GM23338 (cell line): ENCODE results near the gene PRMT7. TPM values are rescaled to one million over a fixed set of nuclear protein-coding genes. Genes with fewer than 3 reads are reported as not detected.

ENCODE experiments used
- ATAC-seq: fragments of 200-7000 bp; cut with Tn5 transposase; 3 replicates; pipeline ENCODE4 v1.9.1; 2020
- DNase-seq: peaks from one replicate; pipeline ENCODE4 v3.0.0-alpha.2; 2015; ENCODE audit warnings: low spot score
- H2AFZ ChIP-seq: fragments of 200-600 bp; sonication (generic); 2 replicates; pipeline ENCODE4 v1.8.0; 2016; ENCODE audit warnings: antibody characterized with exemption, mild to moderate bottlenecking, moderate library complexity
- H3F3A ChIP-seq: fragments of 200-600 bp; sonication (generic); replicated peaks from 2 replicates; pipeline ENCODE4 v1.8.0; 2017; ENCODE audit warnings: antibody characterized with exemption, mixed run types, low read depth
- H3K27ac ChIP-seq: fragments of 200-600 bp; sonication (generic); 2 replicates; pipeline ENCODE4 v1.6.1; 2016; ENCODE audit warnings: low read depth
- H3K27me3 ChIP-seq: fragments of 200-600 bp; sonication (generic); 2 replicates; pipeline ENCODE4 v1.8.0; 2016; ENCODE audit warnings: mild to moderate bottlenecking, mixed run types, moderate library complexity; ENCODE audit not compliant: insufficient read depth
- H3K36me3 ChIP-seq: fragments of 200-600 bp; sonication (generic); 2 replicates; pipeline ENCODE4 v1.8.0; 2016; ENCODE audit warnings: mild to moderate bottlenecking; ENCODE audit not compliant: insufficient read depth
- H3K4me1 ChIP-seq: fragments of 200-600 bp; sonication (generic); 2 replicates; pipeline ENCODE4 v1.8.0; 2016; ENCODE audit warnings: mild to moderate bottlenecking, moderate library complexity; ENCODE audit not compliant: insufficient read depth
- H3K4me2 ChIP-seq: fragments of 200-600 bp; sonication (generic); 2 replicates; pipeline ENCODE4 v1.7.1; 2017; ENCODE audit warnings: mixed run types
- H3K4me3 ChIP-seq: fragments of 200-600 bp; sonication (generic); 2 replicates; pipeline ENCODE4 v1.6.1; 2016; ENCODE audit warnings: mixed run types
- H3K79me2 ChIP-seq: fragments of 200-600 bp; sonication (generic); replicated peaks from 2 replicates; pipeline ENCODE4 v1.8.0; 2017; ENCODE audit warnings: mild to moderate bottlenecking; ENCODE audit not compliant: insufficient read depth
- H3K9me2 ChIP-seq: fragments of 200-600 bp; sonication (generic); 2 replicates; pipeline ENCODE4 v1.8.0; 2017; ENCODE audit not compliant: insufficient read depth
- H4K20me1 ChIP-seq: fragments of 200-600 bp; sonication (generic); replicated peaks from 2 replicates; pipeline ENCODE4 v1.8.0; 2017; ENCODE audit warnings: mild to moderate bottlenecking; ENCODE audit not compliant: insufficient read depth
- H3K27ac Mint-ChIP-seq: 2 replicates; pipeline ENCODE4 v1.8.0; 2020; ENCODE audit warnings: inconsistent platforms, mild to moderate bottlenecking, moderate library complexity, mixed read lengths
- H3K27me3 Mint-ChIP-seq: 3 replicates; pipeline ENCODE4 v1.8.0; 2022; ENCODE audit warnings: low read depth, mild to moderate bottlenecking, moderate library complexity, mixed read lengths, inconsistent platforms; ENCODE audit not compliant: insufficient read depth, poor library complexity
- H3K36me3 Mint-ChIP-seq: 3 replicates; pipeline ENCODE4 v1.8.0; 2021; ENCODE audit warnings: low read depth, mild to moderate bottlenecking, inconsistent platforms, moderate library complexity, mixed read lengths
- H3K4me1 Mint-ChIP-seq: 3 replicates; pipeline ENCODE4 v1.8.0; 2020; ENCODE audit warnings: mild to moderate bottlenecking, inconsistent platforms, mixed read lengths
- H3K4me3 Mint-ChIP-seq: 3 replicates; pipeline ENCODE4 v1.8.0; 2021; ENCODE audit warnings: moderate library complexity, mild to moderate bottlenecking, inconsistent platforms, mixed read lengths
- H3K9me3 Mint-ChIP-seq: 3 replicates; pipeline ENCODE4 v1.8.0; 2020; ENCODE audit warnings: moderate library complexity, mild to moderate bottlenecking, inconsistent platforms, mixed read lengths
- CREB1 ChIP-seq: fragments of 250-450 bp; sonication (Bioruptor Pico); IDR thresholded peaks from 2 replicates; pipeline ENCODE4 v1.5.0; 2020; ENCODE audit warnings: low read depth, mild to moderate bottlenecking, moderate library complexity
- CTCF ChIP-seq, 2 experiments: fragments of 200-600 bp in 1 of 2; sonication (generic) in 1 of 2; conservative IDR thresholded peaks; 2 replicates each; pipeline versions ENCODE4 v1.5.1 to v1.6.1; 2016 to 2017; ENCODE audit warnings: antibody characterized with exemption in 2 of 2, low read depth in 2 of 2, mild to moderate bottlenecking in 2 of 2, moderate library complexity in 1 of 2
- ETS1 ChIP-seq: IDR thresholded peaks from 2 replicates; pipeline ENCODE4 v1.6.1; 2016; ENCODE audit warnings: antibody characterized with exemption
- EZH2 ChIP-seq: fragments of 200-600 bp; sonication (generic); IDR thresholded peaks from one replicate; pipeline ENCODE4 v1.8.0; 2017; ENCODE audit warnings: antibody characterized with exemption, mild to moderate bottlenecking, low read depth; ENCODE audit not compliant: unreplicated experiment
- EZH2phosphoT487 ChIP-seq: fragments of 200-600 bp; sonication (generic); IDR thresholded peaks from one replicate; pipeline ENCODE4 v1.8.1; 2018; ENCODE audit warnings: antibody characterized with exemption; ENCODE audit not compliant: unreplicated experiment
- JUNB ChIP-seq: IDR thresholded peaks from one replicate; pipeline ENCODE4 v1.6.1; 2016; ENCODE audit warnings: antibody characterized with exemption; ENCODE audit not compliant: unreplicated experiment
- POLR2AphosphoS5 ChIP-seq: IDR thresholded peaks from 2 replicates; pipeline ENCODE4 v1.6.1; 2016; ENCODE audit warnings: antibody characterized with exemption, low read depth
- REST ChIP-seq: IDR thresholded peaks from one replicate; pipeline ENCODE4 v1.6.1; 2018; ENCODE audit warnings: antibody characterized with exemption; ENCODE audit not compliant: unreplicated experiment
- STAT1 ChIP-seq: IDR thresholded peaks from one replicate; pipeline ENCODE4 v1.6.1; 2016; ENCODE audit warnings: antibody characterized with exemption; ENCODE audit not compliant: unreplicated experiment
- ZNF114 ChIP-seq: fragments of 250-450 bp; sonication (Bioruptor Pico); IDR thresholded peaks from 2 replicates; pipeline ENCODE4 v1.5.0; 2020; ENCODE audit warnings: mild to moderate bottlenecking, moderate library complexity
- ZNF331 ChIP-seq: fragments of 250-450 bp; sonication (Bioruptor Pico); IDR thresholded peaks from 2 replicates; pipeline ENCODE4 v1.5.0; 2020; ENCODE audit warnings: low read depth, mild to moderate bottlenecking, moderate library complexity
- polyA plus RNA-seq: library from polyadenylated mRNA; unstranded; fragments of >200 nt; fragmentation: Nextera tagmentation; extraction: Ambion mirVana; gene quantifications from 2 replicates; pipeline ENCODE4 v1.2.1, GENCODE V29; 2016
- total RNA-seq: library from RNA; depleted of rRNA; stranded (reverse); fragments of >200 nt; shearing (Covaris generic); gene quantifications from 2 replicates; pipeline ENCODE4 v1.2.3, GENCODE V29; 2014

The PRMT7 gene
- total and polyA plus RNA-seq, 2 experiments from 2014 or later: 20.2 to 65.3 TPM

- no peaks in the 10 kb centered on the region for H3K27me3 ChIP-seq
- Mint-ChIP-seq H3K4me1 (peaks cover 10% of the 10 kb centered on the region), H3K27ac (no peak overlapping the region), H3K4me3 (no peak overlapping the region), H3K36me3 (no peaks in the 10 kb centered on the region), H3K27me3 (peaks cover 11% of the 10 kb centered on the region), H3K9me3 (no peaks in the 10 kb centered on the region)
- H3F3A ChIP-seq: no peaks in the 10 kb centered on the region
- 0 out of 4 replicates have a peak, but pooled peaks of 1 of the 2 experiments have one; percentile 2 for TF ChIP-seq CTCF (conservative IDR thresholded peaks at IDR 0.05; ENCODE audit: low read depth in 2 of 2)
- TF ChIP-seq JUNB: no peak
- ATAC-seq (no peak), DNase-seq (no peak)
- no peak overlapping the region for H3K4me2 ChIP-seq
- no peaks in the 10 kb centered on the region for H3K36me3 ChIP-seq
- no peaks in the 10 kb centered on the region; the same call in 1 of the 2 replicates for H4K20me1 ChIP-seq
- no peak overlapping the region for H2AFZ ChIP-seq
- no peak overlapping the region for H3K4me3 ChIP-seq
- H3K4me1 ChIP-seq: no peaks in the 10 kb centered on the region
- no peaks in the 10 kb centered on the region for H3K9me2 ChIP-seq
- no peak overlapping the region for H3K27ac ChIP-seq
- H3K79me2 ChIP-seq: no peaks in the 10 kb centered on the region
Observed at GRCh38 chr16:68373528-68374245, 62.9 kb downstream of the PRMT7 start.

GRCh38 chr16:68374246-68374805, 63.5 kb downstream of the PRMT7 start:
- Histone ChIP-seq H3K4me3 (no peak overlapping the region), H3K36me3 (no peaks in the 10 kb centered on the region), H3K27ac (no peak overlapping the region), H2AFZ (no peak overlapping the region), H3K9me2 (no peaks in the 10 kb centered on the region), H3K27me3 (no peaks in the 10 kb centered on the region), H3F3A (no peaks in the 10 kb centered on the region), H3K79me2 (no peaks in the 10 kb centered on the region), H3K4me1 (no peaks in the 10 kb centered on the region), H3K4me2 (no peak overlapping the region), H4K20me1 (no peaks in the 10 kb centered on the region; the same call in 1 of the 2 replicates)
- DNase-seq: no peak
- H3K4me3 Mint-ChIP-seq: no peak overlapping the region
- H3K9me3 Mint-ChIP-seq: no peaks in the 10 kb centered on the region
- H3K4me1 Mint-ChIP-seq: peaks cover 3% of the 10 kb centered on the region; the same call in 2 of the 3 replicates
- no peaks in the 10 kb centered on the region for H3K36me3 Mint-ChIP-seq
- ATAC-seq: no peak
- TF ChIP-seq EZH2phosphoT487 (no peak), POLR2AphosphoS5 (no peak), CREB1 (CRISPR knock-in tag) (no peak), STAT1 (no peak), JUNB (no peak), EZH2 (no peak), ETS1 (no peak), ZNF114 (CRISPR knock-in tag) (no peak), CTCF (conservative IDR thresholded peaks at IDR 0.05; ENCODE audit: low read depth in 2 of 2) (no peak), REST (no peak), ZNF331 (no peak)
- peaks cover 11% of the 10 kb centered on the region for H3K27me3 Mint-ChIP-seq
- H3K27ac Mint-ChIP-seq: no peak overlapping the region
